ENCODE results near the gene COL4A1.

The COL4A1 gene

DNA sequence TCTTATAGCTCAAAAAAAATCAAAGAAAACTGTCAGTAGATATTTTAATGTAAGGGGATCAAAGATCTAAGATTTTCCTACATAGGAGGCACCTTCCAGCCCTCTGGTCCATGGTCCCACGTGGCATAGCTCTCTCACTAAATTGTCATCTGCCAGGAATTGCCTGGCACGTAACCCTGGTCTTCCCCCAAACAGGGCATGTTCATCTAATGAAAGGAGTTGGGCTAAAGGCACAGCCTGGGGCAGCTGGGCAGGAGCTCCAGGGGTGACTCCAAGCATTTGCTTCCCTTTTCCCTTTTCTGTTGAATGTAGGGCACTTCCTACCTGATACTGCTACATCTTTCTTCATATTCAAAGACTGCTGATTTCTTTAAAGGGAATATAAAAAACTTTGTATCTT is 148.7 kb downstream of the COL4A1 start:
- TF ChIP-seq SPI1 (IDR thresholded peaks at IDR 0.05; ENCODE audit: borderline replicate concordance, low read depth) (no peak), POLR2AphosphoS5 (IDR thresholded peaks at IDR 0.05; ENCODE audit: low read depth) (no peak), GABPA (IDR thresholded peaks at IDR 0.05; ENCODE audit: low read depth) (no peak), REST (IDR thresholded peaks at IDR 0.05; ENCODE audit: insufficient replicate concordance, low read depth) (no peak)
- TF ChIP-seq, protein P1, sequence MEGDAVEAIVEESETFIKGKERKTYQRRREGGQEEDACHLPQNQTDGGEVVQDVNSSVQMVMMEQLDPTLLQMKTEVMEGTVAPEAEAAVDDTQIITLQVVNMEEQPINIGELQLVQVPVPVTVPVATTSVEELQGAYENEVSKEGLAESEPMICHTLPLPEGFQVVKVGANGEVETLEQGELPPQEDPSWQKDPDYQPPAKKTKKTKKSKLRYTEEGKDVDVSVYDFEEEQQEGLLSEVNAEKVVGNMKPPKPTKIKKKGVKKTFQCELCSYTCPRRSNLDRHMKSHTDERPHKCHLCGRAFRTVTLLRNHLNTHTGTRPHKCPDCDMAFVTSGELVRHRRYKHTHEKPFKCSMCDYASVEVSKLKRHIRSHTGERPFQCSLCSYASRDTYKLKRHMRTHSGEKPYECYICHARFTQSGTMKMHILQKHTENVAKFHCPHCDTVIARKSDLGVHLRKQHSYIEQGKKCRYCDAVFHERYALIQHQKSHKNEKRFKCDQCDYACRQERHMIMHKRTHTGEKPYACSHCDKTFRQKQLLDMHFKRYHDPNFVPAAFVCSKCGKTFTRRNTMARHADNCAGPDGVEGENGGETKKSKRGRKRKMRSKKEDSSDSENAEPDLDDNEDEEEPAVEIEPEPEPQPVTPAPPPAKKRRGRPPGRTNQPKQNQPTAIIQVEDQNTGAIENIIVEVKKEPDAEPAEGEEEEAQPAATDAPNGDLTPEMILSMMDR (IDR thresholded peaks at IDR 0.05; ENCODE audit: insufficient read depth, low read length) = no peak
- Histone ChIP-seq H3K27me3 (ENCODE audit: insufficient read depth, poor library complexity, severe bottlenecking) (no peaks in the 10 kb centered on the region), H3K27ac (replicated peaks) (no peak overlapping the region; the same call in 1 of the 2 replicates), H3K4me3 (replicated peaks; ENCODE audit: insufficient read depth, low read length) (no peak overlapping the region)
- no peak for DNase-seq (ENCODE audit: low read depth in 1 of 2, low spot score in 1 of 2)

- no peak for TF ChIP-seq POLR2AphosphoS5 (IDR thresholded peaks at IDR 0.05; ENCODE audit: low read depth)
- no peak for TF ChIP-seq REST (IDR thresholded peaks at IDR 0.05; ENCODE audit: insufficient replicate concordance, low read depth)
- TF ChIP-seq, protein P1 (IDR thresholded peaks at IDR 0.05; ENCODE audit: insufficient read depth, low read length) = no peak
- no peak for TF ChIP-seq SPI1 (IDR thresholded peaks at IDR 0.05; ENCODE audit: borderline replicate concordance, low read depth)
- TF ChIP-seq GABPA (IDR thresholded peaks at IDR 0.05; ENCODE audit: low read depth) = no peak
- no peaks in the 10 kb centered on the region for H3K27me3 ChIP-seq (ENCODE audit: insufficient read depth, poor library complexity, severe bottlenecking)
- H3K4me3 ChIP-seq (replicated peaks; ENCODE audit: insufficient read depth, low read length) = no peak overlapping the region
- H3K27ac ChIP-seq (replicated peaks) = no peak overlapping the region; the same call in 1 of the 2 replicates
- DNase-seq (ENCODE audit: low read depth in 1 of 2, low spot score in 1 of 2) = peak in 1 of 2 experiments; percentile 48
Observed at GRCh38 chr13:110157718-110158117, 149.2 kb downstream of the COL4A1 start.

DNA sequence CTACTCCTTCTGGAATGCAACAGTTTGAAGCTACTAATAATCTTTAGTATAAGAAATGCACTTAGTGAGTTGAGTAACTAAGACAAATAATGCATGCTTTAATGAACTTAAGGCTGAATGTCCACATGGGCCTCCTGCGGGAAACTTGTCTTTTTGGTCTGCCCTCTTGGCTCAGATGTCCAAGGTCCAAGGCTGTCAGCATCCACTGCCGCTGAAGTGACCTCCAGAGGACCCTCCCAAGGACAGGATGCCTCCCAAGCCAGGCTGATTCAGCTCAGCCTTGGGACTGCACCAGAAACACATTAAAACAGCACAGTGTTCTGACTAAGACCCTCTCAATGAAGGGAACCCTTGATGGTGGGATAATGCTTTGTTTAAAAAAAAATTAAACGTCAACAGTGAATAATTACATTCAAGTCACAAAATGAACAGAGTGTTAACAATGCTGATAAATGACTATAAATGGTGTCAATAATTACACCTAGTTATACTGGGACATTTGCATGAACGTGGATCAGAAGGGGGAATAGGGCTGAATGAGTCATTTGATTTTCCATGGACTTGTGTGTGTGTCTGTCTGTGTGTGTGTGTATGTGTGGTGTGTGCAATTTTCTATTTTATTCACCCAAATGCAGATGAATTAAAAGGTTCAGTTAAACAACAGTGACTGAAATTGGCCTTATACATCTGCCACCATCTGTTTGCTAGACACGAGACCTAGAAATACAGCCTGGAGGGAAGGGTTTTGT is 150.5 kb downstream of the COL4A1 start:
- no peaks in the 10 kb centered on the region for H3K27me3 ChIP-seq (ENCODE audit: insufficient read depth, poor library complexity, severe bottlenecking)
- TF ChIP-seq POLR2AphosphoS5 (IDR thresholded peaks at IDR 0.05; ENCODE audit: low read depth) (no peak), GABPA (IDR thresholded peaks at IDR 0.05; ENCODE audit: low read depth) (no peak), SPI1 (IDR thresholded peaks at IDR 0.05; ENCODE audit: borderline replicate concordance, low read depth) (no peak), REST (IDR thresholded peaks at IDR 0.05; ENCODE audit: insufficient replicate concordance, low read depth) (no peak)
- TF ChIP-seq, protein P1 (IDR thresholded peaks at IDR 0.05; ENCODE audit: insufficient read depth, low read length) = no peak
- DNase-seq (ENCODE audit: low read depth in 1 of 2, low spot score in 1 of 2) = no peak
- no peak overlapping the region for H3K4me3 ChIP-seq (replicated peaks; ENCODE audit: insufficient read depth, low read length)
- no peak overlapping the region for H3K27ac ChIP-seq (replicated peaks)
